GM12892 (cell line): ENCODE data around the gene PTGS1.

ENCODE experiments used
- POLR2A ChIP-seq: IDR thresholded peaks from 2 replicates; pipeline ENCODE4 v1.6.1; 2011; ENCODE audit warnings: low read depth, low read length, control low read depth
- POLR2AphosphoS5 ChIP-seq: IDR thresholded peaks from 2 replicates; pipeline ENCODE4 v1.6.1; 2011; ENCODE audit warnings: low read depth, low read length, control low read depth
- TAF1 ChIP-seq: IDR thresholded peaks from 2 replicates; pipeline ENCODE4 v1.6.1; 2011; ENCODE audit warnings: low read depth, mild to moderate bottlenecking, control low read depth, low read length, borderline replicate concordance

GRCh38 chr9:122444041-122444733 is 73.4 kb downstream of the PTGS1 start:
- TF ChIP-seq POLR2A (no peak), POLR2AphosphoS5 (no peak), TAF1 (no peak)
